ENCODE data around the gene CDPF1. TPM values are rescaled to one million over a fixed set of nuclear protein-coding genes. Genes with fewer than 3 reads are reported as not detected.

The CDPF1 gene
- total and polyA plus RNA-seq, 2 of the 13 experiments (the other 11 are each of a cell fraction or from before 2014, with no cell fraction given) = 5.2 to 8.1 TPM

DNA sequence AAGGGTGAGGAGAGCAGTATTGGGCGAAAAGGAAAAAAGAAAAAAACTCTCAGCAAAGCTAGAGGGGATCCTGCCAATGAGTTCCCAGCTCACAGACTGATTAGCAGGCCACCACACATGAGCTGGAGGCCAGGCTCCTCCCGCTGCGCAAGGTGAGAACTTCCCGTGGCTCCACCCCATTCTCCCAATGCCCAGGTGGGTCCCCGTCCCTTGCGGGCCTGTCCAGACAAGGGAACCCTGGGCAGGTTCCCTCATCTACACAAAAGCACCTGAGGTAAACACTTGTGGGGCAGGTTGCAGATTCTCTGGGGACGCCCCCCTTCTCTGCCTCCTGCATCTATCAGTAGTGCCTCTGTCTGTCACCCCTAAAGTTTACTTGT is 46.5 kb downstream of the CDPF1 start:
- ChIA-PET CTCF (ENCODE audit: low intra/inter-chr PET ratio, low total read pairs) (no interaction called here), POLR2A (no interaction called here)
- Histone ChIP-seq H3K79me2 (ENCODE audit: insufficient read depth, low read length) (no peaks in the 10 kb centered on the region), H3K36me3 (replicated peaks in 1 of 2; ENCODE audit: control insufficient read depth in 1 of 2, insufficient read depth in 2 of 2, low read length in 2 of 2) (peaks cover under 1 to 43% of the 10 kb centered on the region in 2 experiments; a peak in 4 of 5 replicates), H2AFZ (ENCODE audit: low read length) (no peak overlapping the region), H3K9ac (ENCODE audit: insufficient read depth, low read depth, low read length) (no peak overlapping the region), H3K4me2 (ENCODE audit: low read depth, low read length) (no peak overlapping the region), H3K4me1 (ENCODE audit: insufficient read depth, low read length) (peaks cover 17% of the 10 kb centered on the region), H3K27me3 (ENCODE audit: control insufficient read depth in 1 of 2, insufficient read depth in 2 of 2, low read length in 2 of 2) (no peaks in the 10 kb centered on the region), H3K9me3 (ENCODE audit: low read length) (peaks cover 5% of the 10 kb centered on the region), H3K4me3 (replicated peaks in 1 of 3; ENCODE audit: insufficient read depth in 1 of 3, low read depth in 2 of 3, low read length in 3 of 3) (no peak overlapping the region), H3K27ac (ENCODE audit: extremely low read length, insufficient read depth, low read length) (no peak overlapping the region), H4K20me1 (ENCODE audit: insufficient read depth, low read length) (peaks cover 9% of the 10 kb centered on the region; the same call in 1 of the 2 replicates)
- FAIRE-seq (no peak), DNase-seq (ENCODE audit: low spot score) (no peak), ATAC-seq (no peak)
- in situ Hi-C loops (cut with HindIII; ENCODE audit: extremely low pct_ligation_motif_present, low pct_unique_long_range_greater_than_20kb) = no loop called here
- WGBS (ENCODE audit: low lambda C conversion rate) = 98% methylated on average over 7 of the region's 7 CpGs
- BruUV-seq (replicated peaks) = no TSS peak
- TF ChIP-seq ZNF274 (CRISPR knock-in tag; IDR thresholded peaks at IDR 0.05) = no peak
- no peak for TF ChIP-seq ZNF724P (CRISPR knock-in tag; IDR thresholded peaks at IDR 0.05; ENCODE audit: borderline replicate concordance)
- no peak for TF ChIP-seq NCOR1 (IDR thresholded peaks at IDR 0.05; ENCODE audit: borderline replicate concordance, low read length)
- TF ChIP-seq SRY (CRISPR knock-in tag; IDR thresholded peaks at IDR 0.05) = no peak
- no peak for TF ChIP-seq ZNF329 (CRISPR knock-in tag; IDR thresholded peaks at IDR 0.05; ENCODE audit: low read depth)
- intact Hi-C loops (cut with micrococcal nuclease; ENCODE audit: unreplicated experiment) = no loop called here

GRCh38 chr22:46202897-46203600 is 47.0 kb downstream of the CDPF1 start:
- ChIA-PET CTCF (ENCODE audit: low intra/inter-chr PET ratio, low total read pairs) (no interaction called here), POLR2A (no interaction called here)
- ATAC-seq (no peak), FAIRE-seq (no peak), DNase-seq (ENCODE audit: low spot score) (no peak)
- H3K79me2 ChIP-seq (ENCODE audit: insufficient read depth, low read length) = no peaks in the 10 kb centered on the region
- H3K27me3 ChIP-seq (ENCODE audit: control insufficient read depth in 1 of 2, insufficient read depth in 2 of 2, low read length in 2 of 2) = no peaks in the 10 kb centered on the region
- H3K36me3 ChIP-seq (replicated peaks in 1 of 2; ENCODE audit: control insufficient read depth in 1 of 2, insufficient read depth in 2 of 2, low read length in 2 of 2) = peaks cover 1 to 40% of the 10 kb centered on the region in 2 experiments; a peak in 4 of 5 replicates
- H3K4me2 ChIP-seq (ENCODE audit: low read depth, low read length) = no peak overlapping the region
- intact Hi-C loops (cut with micrococcal nuclease; ENCODE audit: unreplicated experiment) (no loop called here), in situ Hi-C loops (cut with HindIII; ENCODE audit: extremely low pct_ligation_motif_present, low pct_unique_long_range_greater_than_20kb) (no loop called here)
- H3K9ac ChIP-seq (ENCODE audit: insufficient read depth, low read depth, low read length) = no peak overlapping the region
- H3K4me3 ChIP-seq (replicated peaks in 1 of 3; ENCODE audit: insufficient read depth in 1 of 3, low read depth in 2 of 3, low read length in 3 of 3) = no peak overlapping the region
- 93% methylated on average over 12 of the region's 12 CpGs for WGBS (ENCODE audit: low lambda C conversion rate)
- H3K9me3 ChIP-seq (ENCODE audit: low read length) = no peaks in the 10 kb centered on the region; the same call in 1 of the 2 replicates
- no TSS peak for BruUV-seq (replicated peaks)
- no peak overlapping the region for H2AFZ ChIP-seq (ENCODE audit: low read length)
- H4K20me1 ChIP-seq (ENCODE audit: insufficient read depth, low read length) = peaks cover 9% of the 10 kb centered on the region; the same call in 1 of the 2 replicates
- no peak overlapping the region for H3K27ac ChIP-seq (ENCODE audit: extremely low read length, insufficient read depth, low read length)
- peaks cover 17% of the 10 kb centered on the region for H3K4me1 ChIP-seq (ENCODE audit: insufficient read depth, low read length)
- TF ChIP-seq SIX4 (CRISPR knock-in tag; IDR thresholded peaks at IDR 0.05) = no peak
- TF ChIP-seq ZFP36L1 (CRISPR knock-in tag; IDR thresholded peaks at IDR 0.05) = no peak
- TF ChIP-seq SMYD3 (CRISPR knock-in tag; IDR thresholded peaks at IDR 0.05) = no peak
- no peak for TF ChIP-seq RXRA (CRISPR knock-in tag; IDR thresholded peaks at IDR 0.05)
- TF ChIP-seq, protein P1, sequence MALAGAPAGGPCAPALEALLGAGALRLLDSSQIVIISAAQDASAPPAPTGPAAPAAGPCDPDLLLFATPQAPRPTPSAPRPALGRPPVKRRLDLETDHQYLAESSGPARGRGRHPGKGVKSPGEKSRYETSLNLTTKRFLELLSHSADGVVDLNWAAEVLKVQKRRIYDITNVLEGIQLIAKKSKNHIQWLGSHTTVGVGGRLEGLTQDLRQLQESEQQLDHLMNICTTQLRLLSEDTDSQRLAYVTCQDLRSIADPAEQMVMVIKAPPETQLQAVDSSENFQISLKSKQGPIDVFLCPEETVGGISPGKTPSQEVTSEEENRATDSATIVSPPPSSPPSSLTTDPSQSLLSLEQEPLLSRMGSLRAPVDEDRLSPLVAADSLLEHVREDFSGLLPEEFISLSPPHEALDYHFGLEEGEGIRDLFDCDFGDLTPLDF (CRISPR knock-in tag; IDR thresholded peaks at IDR 0.05) = no peak
- TF ChIP-seq HDAC1 (CRISPR knock-in tag; IDR thresholded peaks at IDR 0.05) = no peak
- TF ChIP-seq ZNF598 (CRISPR knock-in tag; IDR thresholded peaks at IDR 0.05; ENCODE audit: borderline replicate concordance) = no peak
- TF ChIP-seq ZNF775 (CRISPR knock-in tag; IDR thresholded peaks at IDR 0.05; ENCODE audit: borderline replicate concordance) = no peak
- TF ChIP-seq NONO (IDR thresholded peaks at IDR 0.05) = no peak
- no peak for TF ChIP-seq NONO (CRISPR knock-in tag; conservative IDR thresholded peaks at IDR 0.05)
- TF ChIP-seq, protein P2, sequence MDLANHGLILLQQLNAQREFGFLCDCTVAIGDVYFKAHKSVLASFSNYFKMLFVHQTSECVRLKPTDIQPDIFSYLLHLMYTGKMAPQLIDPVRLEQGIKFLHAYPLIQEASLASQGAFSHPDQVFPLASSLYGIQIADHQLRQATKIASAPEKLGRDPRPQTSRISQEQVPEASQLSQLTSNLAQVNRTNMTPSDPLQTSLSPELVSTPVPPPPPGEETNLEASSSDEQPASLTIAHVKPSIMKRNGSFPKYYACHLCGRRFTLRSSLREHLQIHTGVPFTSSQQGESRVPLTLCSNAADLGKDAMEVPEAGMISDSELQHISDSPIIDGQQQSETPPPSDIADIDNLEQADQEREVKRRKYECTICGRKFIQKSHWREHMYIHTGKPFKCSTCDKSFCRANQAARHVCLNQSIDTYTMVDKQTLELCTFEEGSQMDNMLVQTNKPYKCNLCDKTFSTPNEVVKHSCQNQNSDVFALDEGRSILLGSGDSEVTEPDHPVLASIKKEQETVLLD (CRISPR knock-in tag; IDR thresholded peaks at IDR 0.05; ENCODE audit: low read depth) = no peak

Data from HepG2 (cell line).